ENCODE data around the gene CYB5B. TPM values are rescaled to one million over a fixed set of nuclear protein-coding genes. Genes with fewer than 3 reads are reported as not detected.

The CYB5B gene
- total RNA-seq, 1 donor from 2014 or later: 120 TPM

GRCh38 chr16:69513180-69513966 is 89.0 kb downstream of the CYB5B start:
- no peak for TF ChIP-seq CTCF (IDR thresholded peaks at IDR 0.05; ENCODE audit: unreplicated experiment)
- DNase-seq (ENCODE audit: low spot score): no peak
- peaks cover 1% of the 10 kb centered on the region for H3K4me1 Mint-ChIP-seq (ENCODE audit: unreplicated experiment)

GRCh38 chr16:69514356-69514755 is 89.9 kb downstream of the CYB5B start:
- Mint-ChIP-seq H3K36me3 (ENCODE audit: low read depth, unreplicated experiment) (peaks cover 3% of the 10 kb centered on the region), H3K4me1 (ENCODE audit: unreplicated experiment) (no peaks in the 10 kb centered on the region), H3K27me3 (ENCODE audit: unreplicated experiment) (peaks cover 3% of the 10 kb centered on the region), H3K4me3 (ENCODE audit: unreplicated experiment) (no peak overlapping the region), H3K9me3 (ENCODE audit: unreplicated experiment) (no peaks in the 10 kb centered on the region), H3K27ac (ENCODE audit: unreplicated experiment) (no peak overlapping the region)
- TF ChIP-seq CTCF (IDR thresholded peaks at IDR 0.05; ENCODE audit: unreplicated experiment): no peak
- DNase-seq (ENCODE audit: low spot score): no peak

More at GRCh38 chr16:69513180-69513966, 89.0 kb downstream of the CYB5B start:
- Mint-ChIP-seq H3K36me3 (ENCODE audit: low read depth, unreplicated experiment) (no peaks in the 10 kb centered on the region), H3K27me3 (ENCODE audit: unreplicated experiment) (peaks cover 3% of the 10 kb centered on the region), H3K27ac (ENCODE audit: unreplicated experiment) (no peak overlapping the region), H3K9me3 (ENCODE audit: unreplicated experiment) (no peaks in the 10 kb centered on the region), H3K4me3 (ENCODE audit: unreplicated experiment) (no peak overlapping the region)

Other genes with a start within 250 kb of the CYB5B start
- gene SNTB2, start 237.5 kb upstream of the CYB5B start, total RNA-seq (ENCODE audit: unreplicated experiment): 16.8 TPM
- 36.3 TPM for gene VPS4A, start 113.3 kb upstream of the CYB5B start, total RNA-seq (ENCODE audit: unreplicated experiment)
- 11.4 TPM for gene PDF, start 94.0 kb upstream of the CYB5B start, total RNA-seq (ENCODE audit: unreplicated experiment)
- 33.1 TPM for gene COG8, start 85.1 kb upstream of the CYB5B start, total RNA-seq (ENCODE audit: unreplicated experiment)
- gene NIP7, start 84.8 kb upstream of the CYB5B start, total RNA-seq (ENCODE audit: unreplicated experiment): 34.4 TPM
- gene TMED6, start 72.8 kb upstream of the CYB5B start, total RNA-seq (ENCODE audit: unreplicated experiment): 1.2 TPM
- gene TERF2, start 38.6 kb upstream of the CYB5B start, total RNA-seq (ENCODE audit: unreplicated experiment): 39.4 TPM
- gene NFAT5, start 141.3 kb downstream of the CYB5B start, total RNA-seq (ENCODE audit: unreplicated experiment): 48.8 TPM

All from endothelial cell (in vitro differentiated cells).